Neural progenitor cell (in vitro differentiated cells): ENCODE data around the gene NSMCE1.

Experiments
- EZH2 ChIP-seq: fragments of 200-600 bp; sonication (generic); IDR thresholded peaks from 2 replicates; pipeline ENCODE4 v1.6.1; 2017; ENCODE audit warnings: antibody characterized with exemption, mild to moderate bottlenecking, moderate library complexity
- EZH2phosphoT487 ChIP-seq: fragments of 200-600 bp; sonication (generic); IDR thresholded peaks from 2 replicates; pipeline ENCODE4 v1.6.1; 2017; ENCODE audit warnings: antibody characterized with exemption
- TF ChIP-seq, protein P1 (sequence below): fragments of 200-600 bp; sonication (generic); IDR thresholded peaks from 2 replicates; pipeline ENCODE4 v1.5.1; 2017; ENCODE audit warnings: antibody characterized with exemption, mild to moderate bottlenecking

DNA sequence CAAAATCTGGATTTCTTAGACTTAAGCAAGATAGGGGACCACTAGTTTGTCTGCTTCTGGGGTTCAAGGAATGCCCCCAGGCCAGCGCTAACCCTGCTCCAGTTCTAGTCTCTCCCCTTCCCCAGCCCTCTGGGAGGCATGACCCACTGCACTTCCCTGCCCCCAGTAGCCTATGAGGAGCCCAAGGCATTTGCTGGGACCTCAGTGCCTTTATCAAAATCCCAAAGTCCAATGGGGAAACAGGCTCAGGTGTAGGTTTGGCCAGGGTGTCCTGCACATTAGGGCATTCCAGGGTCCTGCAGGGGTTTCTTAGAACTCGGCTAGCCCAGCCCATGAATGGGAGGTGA is 46.4 kb upstream of the NSMCE1 start:
- TF ChIP-seq, protein P1, sequence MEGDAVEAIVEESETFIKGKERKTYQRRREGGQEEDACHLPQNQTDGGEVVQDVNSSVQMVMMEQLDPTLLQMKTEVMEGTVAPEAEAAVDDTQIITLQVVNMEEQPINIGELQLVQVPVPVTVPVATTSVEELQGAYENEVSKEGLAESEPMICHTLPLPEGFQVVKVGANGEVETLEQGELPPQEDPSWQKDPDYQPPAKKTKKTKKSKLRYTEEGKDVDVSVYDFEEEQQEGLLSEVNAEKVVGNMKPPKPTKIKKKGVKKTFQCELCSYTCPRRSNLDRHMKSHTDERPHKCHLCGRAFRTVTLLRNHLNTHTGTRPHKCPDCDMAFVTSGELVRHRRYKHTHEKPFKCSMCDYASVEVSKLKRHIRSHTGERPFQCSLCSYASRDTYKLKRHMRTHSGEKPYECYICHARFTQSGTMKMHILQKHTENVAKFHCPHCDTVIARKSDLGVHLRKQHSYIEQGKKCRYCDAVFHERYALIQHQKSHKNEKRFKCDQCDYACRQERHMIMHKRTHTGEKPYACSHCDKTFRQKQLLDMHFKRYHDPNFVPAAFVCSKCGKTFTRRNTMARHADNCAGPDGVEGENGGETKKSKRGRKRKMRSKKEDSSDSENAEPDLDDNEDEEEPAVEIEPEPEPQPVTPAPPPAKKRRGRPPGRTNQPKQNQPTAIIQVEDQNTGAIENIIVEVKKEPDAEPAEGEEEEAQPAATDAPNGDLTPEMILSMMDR: no peak
- TF ChIP-seq EZH2 (no peak), EZH2phosphoT487 (no peak)
